BJ (cell line): ENCODE results near the gene BCAR3. TPM values are rescaled to one million over a fixed set of nuclear protein-coding genes. Genes with fewer than 3 reads are reported as not detected.

Experiments used
- CTCF ChIA-PET: fragments of 350-600 bp; formaldehyde crosslinking; extraction: SDS; loops from one replicate; lab custom pipeline; 2021; ENCODE audit warnings: antibody characterized with exemption, inconsistent platforms; lab: Yijun Ruan, JAX
- POLR2A ChIA-PET: fragments of 300-600 bp; sonication (Branson Sonifier 250); formaldehyde crosslinking; extraction: SDS; loops from one replicate; lab custom pipeline; 2021; ENCODE audit warnings: antibody characterized with exemption; lab: Charles Lee
- DNase-seq: peaks from one replicate; pipeline ENCODE4 v3.0.0-alpha.2; 2011; ENCODE audit warnings: low read depth
- H3K27me3 ChIP-seq: 2 replicates; pipeline ENCODE4 v1.6.0; 2011; ENCODE audit warnings: low read length; ENCODE audit not compliant: control insufficient read depth, insufficient read depth
- H3K36me3 ChIP-seq: 2 replicates; pipeline ENCODE4 v1.5.1; 2011; ENCODE audit warnings: low read length; ENCODE audit not compliant: control insufficient read depth, insufficient read depth
- H3K4me3 ChIP-seq: 2 replicates; pipeline ENCODE4 v1.5.1; 2011; ENCODE audit warnings: low read depth, mild to moderate bottlenecking, control low read depth, low read length
- CTCF ChIP-seq: IDR thresholded peaks from 2 replicates; pipeline ENCODE4 v1.5.1; 2011; ENCODE audit warnings: low read depth, mild to moderate bottlenecking, control low read depth, inconsistent platforms, low read length, moderate library complexity; ENCODE audit not compliant: insufficient read depth
- polyA plus RNA-seq: library from polyadenylated mRNA; depleted of rRNA; stranded (reverse); fragments of >200 nt; gene quantifications from 2 replicates; pipeline ENCODE4 v1.2.3, GENCODE V29; 2011

BCAR3 gene
- polyA plus RNA-seq, 1 experiment = 31.7 TPM

- CTCF ChIA-PET = no interaction called here
- no peak overlapping the region for H3K4me3 ChIP-seq
- no peak for TF ChIP-seq CTCF
- no peak for DNase-seq
- no peaks in the 10 kb centered on the region for H3K36me3 ChIP-seq
- H3K27me3 ChIP-seq = no peaks in the 10 kb centered on the region
- POLR2A ChIA-PET = no interaction called here
Observed at GRCh38 chr1:93525431-93525830, 156.2 kb downstream of the BCAR3 start.

GRCh38 chr1:93522721-93523120 lies 158.9 kb downstream of the BCAR3 start:
- H3K4me3 ChIP-seq = no peak overlapping the region
- no peak for DNase-seq
- ChIA-PET POLR2A (no interaction called here), CTCF (no interaction called here)
- no peaks in the 10 kb centered on the region for H3K27me3 ChIP-seq
- no peaks in the 10 kb centered on the region for H3K36me3 ChIP-seq
- no peak for TF ChIP-seq CTCF

GRCh38 chr1:93521618-93522017 lies 160.0 kb downstream of the BCAR3 start:
- ChIA-PET POLR2A (no interaction called here), CTCF (no interaction called here)
- no peak for DNase-seq
- TF ChIP-seq CTCF = no peak
- no peaks in the 10 kb centered on the region for H3K36me3 ChIP-seq
- no peak overlapping the region for H3K4me3 ChIP-seq
- no peaks in the 10 kb centered on the region for H3K27me3 ChIP-seq

- no peak overlapping the region for H3K4me3 ChIP-seq
- ChIA-PET POLR2A (interaction anchor here (0.6 kb wide), 1 partner anchor 557 kb away, joined by 11 read pairs; no protein-coding TSS in a partner anchor), CTCF (no interaction called here)
- no peaks in the 10 kb centered on the region for H3K36me3 ChIP-seq
- DNase-seq = no peak
- TF ChIP-seq CTCF = no peak
- H3K27me3 ChIP-seq = no peaks in the 10 kb centered on the region
Observed at GRCh38 chr1:93519199-93519829, 162.3 kb downstream of the BCAR3 start.

GRCh38 chr1:93518516-93518915 lies 163.1 kb downstream of the BCAR3 start:
- no peak overlapping the region for H3K4me3 ChIP-seq
- H3K36me3 ChIP-seq = no peaks in the 10 kb centered on the region
- TF ChIP-seq CTCF = no peak
- H3K27me3 ChIP-seq = no peaks in the 10 kb centered on the region
- POLR2A ChIA-PET = no interaction called here
- CTCF ChIA-PET = no interaction called here
- DNase-seq = no peak
